Testis (tissue), 2 donors: ENCODE data around the gene CFAP20DC.

Source experiments
- POLR2A ChIP-seq: fragments of 450-650 bp; IDR thresholded peaks from one replicate; pipeline ENCODE4 v1.6.1; 2017; ENCODE audit warnings: antibody characterized with exemption, mild to moderate bottlenecking, moderate library complexity
- TF ChIP-seq, protein P1 (sequence below), 3 experiments: fragments of 450-650 bp in 2 of 3; fragments of 200-600 bp in 1 of 3; sonication (generic) in 1 of 3; IDR thresholded peaks; one replicate each; pipeline ENCODE4 v1.5.1; 2016 to 2019; ENCODE audit warnings: antibody characterized with exemption in 3 of 3, mild to moderate bottlenecking in 2 of 3, moderate library complexity in 1 of 3

GRCh38 chr3:58848826-58849225 lies 201.0 kb downstream of the CFAP20DC start:
- TF ChIP-seq, protein P1, sequence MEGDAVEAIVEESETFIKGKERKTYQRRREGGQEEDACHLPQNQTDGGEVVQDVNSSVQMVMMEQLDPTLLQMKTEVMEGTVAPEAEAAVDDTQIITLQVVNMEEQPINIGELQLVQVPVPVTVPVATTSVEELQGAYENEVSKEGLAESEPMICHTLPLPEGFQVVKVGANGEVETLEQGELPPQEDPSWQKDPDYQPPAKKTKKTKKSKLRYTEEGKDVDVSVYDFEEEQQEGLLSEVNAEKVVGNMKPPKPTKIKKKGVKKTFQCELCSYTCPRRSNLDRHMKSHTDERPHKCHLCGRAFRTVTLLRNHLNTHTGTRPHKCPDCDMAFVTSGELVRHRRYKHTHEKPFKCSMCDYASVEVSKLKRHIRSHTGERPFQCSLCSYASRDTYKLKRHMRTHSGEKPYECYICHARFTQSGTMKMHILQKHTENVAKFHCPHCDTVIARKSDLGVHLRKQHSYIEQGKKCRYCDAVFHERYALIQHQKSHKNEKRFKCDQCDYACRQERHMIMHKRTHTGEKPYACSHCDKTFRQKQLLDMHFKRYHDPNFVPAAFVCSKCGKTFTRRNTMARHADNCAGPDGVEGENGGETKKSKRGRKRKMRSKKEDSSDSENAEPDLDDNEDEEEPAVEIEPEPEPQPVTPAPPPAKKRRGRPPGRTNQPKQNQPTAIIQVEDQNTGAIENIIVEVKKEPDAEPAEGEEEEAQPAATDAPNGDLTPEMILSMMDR (IDR thresholded peaks at IDR 0.05): no peak
- no peak for TF ChIP-seq POLR2A
